GM19467 (cell line): ENCODE measurements around the gene RAB3GAP1.

ENCODE experiments used
- ATAC-seq: cut with Tn5 transposase; IDR thresholded peaks from one replicate; pipeline ENCODE4 v1.9.1; 2021; ENCODE audit warnings: mild to moderate bottlenecking, moderate library complexity; ENCODE audit not compliant: unreplicated experiment

Gene RAB3GAP1

DNA sequence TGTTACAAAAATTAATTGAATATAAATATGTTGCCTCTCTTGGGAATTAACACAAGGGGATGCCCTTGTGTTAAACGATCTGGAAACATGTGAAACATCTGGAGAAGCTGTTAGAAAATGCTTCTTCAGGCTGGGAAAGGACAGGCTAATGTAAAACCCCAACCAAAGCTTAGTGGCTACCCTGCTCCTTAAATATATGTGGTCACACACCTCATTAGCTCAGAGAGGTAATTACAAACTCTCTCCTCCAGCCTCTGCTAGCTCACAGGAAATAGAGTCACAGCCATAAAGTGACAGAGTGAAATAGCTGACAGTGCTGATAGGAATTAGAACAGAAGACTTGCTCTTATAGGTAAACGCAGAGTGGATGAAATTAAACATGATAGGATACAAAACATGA, 155.9 kb downstream of the RAB3GAP1 start:
- ATAC-seq, result no peak

DNA sequence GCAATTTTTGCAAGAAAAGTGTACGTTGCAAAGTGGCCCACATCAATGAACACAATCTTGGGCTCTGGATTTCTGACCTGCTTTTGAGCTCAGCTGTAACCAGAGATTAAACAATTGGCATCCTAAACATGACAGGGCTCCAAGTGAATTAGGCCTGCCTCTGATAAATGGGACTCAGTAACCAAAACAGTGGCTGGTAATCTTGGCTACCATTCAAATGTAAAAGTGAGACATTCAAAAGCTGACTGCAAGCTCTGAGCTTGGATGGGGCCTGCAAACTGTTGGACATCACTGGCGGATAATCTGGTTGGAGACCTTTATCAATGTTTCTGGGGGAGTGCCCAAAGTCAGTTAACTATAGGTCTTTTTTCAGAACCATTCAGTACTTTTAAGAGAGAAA, 160.7 kb downstream of the RAB3GAP1 start:
- no peak for ATAC-seq

DNA sequence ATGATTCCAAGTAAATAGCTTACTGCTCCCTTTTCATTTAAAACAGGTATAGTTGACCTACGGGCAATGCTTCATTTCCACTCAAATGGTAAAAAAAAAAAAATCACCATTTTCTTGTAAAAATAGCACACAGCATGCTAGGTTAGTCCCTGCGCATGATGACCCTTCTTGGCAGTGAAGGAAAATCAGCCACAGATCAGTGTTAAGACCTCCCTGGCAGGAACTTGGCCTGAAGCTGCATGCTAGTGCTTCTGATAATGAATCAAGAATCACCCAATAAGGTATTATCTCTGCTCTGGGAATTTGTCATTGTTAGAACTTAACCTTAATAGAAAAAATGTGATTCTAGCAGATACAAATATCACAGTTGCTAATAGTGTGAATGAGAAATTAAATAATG, 166.3 kb downstream of the RAB3GAP1 start:
- ATAC-seq, result no peak

DNA sequence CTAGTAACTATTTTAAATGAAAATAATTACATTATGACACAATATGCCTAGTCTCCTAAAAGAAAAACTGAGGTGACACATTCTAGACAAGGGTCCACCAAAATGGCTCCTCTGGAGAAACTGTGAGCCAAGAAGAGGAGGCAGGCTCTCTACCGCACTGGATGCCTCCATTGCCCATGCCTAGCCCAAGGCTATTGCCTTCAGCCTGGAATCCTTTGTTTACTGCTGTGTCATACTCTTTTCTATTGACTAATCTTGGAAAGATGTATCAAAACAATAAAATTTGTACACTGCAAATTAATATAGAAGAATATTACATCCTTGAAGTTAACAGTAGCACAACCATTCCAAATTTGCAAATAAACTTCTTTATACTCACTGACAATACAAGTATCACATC, 167.1 kb downstream of the RAB3GAP1 start:
- ATAC-seq, result no peak
